ENCODE results near the gene SDCCAG8.
"Not testable (repeated sequence)": the region's sequence is repeated elsewhere in the genome, so short reads cannot be mapped to it uniquely, and the experiment has no call there.

The SDCCAG8 gene

DNA sequence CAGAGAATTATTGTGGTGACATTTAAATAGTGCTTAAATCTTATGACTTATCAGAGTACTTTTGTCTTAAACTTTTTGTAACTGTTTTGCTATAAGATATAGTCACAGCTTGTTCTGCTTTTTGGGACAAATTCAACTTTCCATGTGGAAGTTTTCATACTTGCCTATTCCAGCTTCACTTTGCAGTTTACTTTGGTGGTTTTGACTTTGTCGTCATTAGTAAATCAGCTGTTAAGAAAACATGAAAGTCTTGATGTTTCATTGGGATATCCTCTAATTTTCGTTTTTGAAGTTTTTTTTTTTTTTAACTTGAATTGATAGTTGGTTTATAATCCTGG lies 31.3 kb downstream of the SDCCAG8 start:
- DNase-seq, result no peak

DNA sequence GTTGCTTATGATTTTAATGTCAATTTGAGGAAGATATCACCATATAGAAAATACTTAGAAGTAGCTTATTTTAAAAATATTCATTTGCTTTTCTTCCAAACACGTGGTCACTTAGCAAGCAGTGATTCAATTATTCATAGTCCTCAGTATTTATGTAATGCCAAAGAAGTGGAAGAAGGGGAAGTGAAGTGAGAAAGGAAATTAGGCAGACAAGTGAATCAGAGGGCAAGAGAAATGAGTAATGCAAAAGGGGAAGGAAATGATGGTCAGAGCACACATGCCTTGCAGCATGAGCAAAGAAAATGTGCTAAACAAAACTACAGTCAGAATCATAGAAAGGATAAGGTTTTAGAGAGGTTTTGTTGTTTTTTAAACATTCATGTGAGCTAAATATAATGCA lies 31.8 kb downstream of the SDCCAG8 start:
- DNase-seq, result no peak

GRCh38 chr1:243288062-243288461 lies 32.2 kb downstream of the SDCCAG8 start:
- no peak for DNase-seq

GRCh38 chr1:243291292-243291691 lies 35.5 kb downstream of the SDCCAG8 start:
- no peak for DNase-seq

DNA sequence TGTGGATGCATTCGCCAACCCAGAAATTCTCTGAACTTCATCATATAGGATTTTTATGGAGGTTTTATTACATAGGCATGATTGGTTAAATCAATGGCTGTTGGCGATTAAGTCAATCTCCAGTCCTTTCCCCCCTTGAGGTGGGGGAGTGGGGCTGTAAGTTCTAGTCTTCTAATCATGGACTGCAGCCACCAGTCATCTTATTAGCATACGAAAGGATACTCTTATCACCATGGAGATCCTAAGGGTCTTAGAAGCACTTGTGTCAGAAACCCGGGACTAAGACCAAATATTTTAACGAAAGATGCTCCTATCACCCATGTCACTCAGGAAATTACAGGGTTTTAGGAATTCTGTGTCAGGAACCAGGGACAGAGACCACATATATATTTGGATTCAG lies 36.3 kb downstream of the SDCCAG8 start:
- no peak for DNase-seq

DNA sequence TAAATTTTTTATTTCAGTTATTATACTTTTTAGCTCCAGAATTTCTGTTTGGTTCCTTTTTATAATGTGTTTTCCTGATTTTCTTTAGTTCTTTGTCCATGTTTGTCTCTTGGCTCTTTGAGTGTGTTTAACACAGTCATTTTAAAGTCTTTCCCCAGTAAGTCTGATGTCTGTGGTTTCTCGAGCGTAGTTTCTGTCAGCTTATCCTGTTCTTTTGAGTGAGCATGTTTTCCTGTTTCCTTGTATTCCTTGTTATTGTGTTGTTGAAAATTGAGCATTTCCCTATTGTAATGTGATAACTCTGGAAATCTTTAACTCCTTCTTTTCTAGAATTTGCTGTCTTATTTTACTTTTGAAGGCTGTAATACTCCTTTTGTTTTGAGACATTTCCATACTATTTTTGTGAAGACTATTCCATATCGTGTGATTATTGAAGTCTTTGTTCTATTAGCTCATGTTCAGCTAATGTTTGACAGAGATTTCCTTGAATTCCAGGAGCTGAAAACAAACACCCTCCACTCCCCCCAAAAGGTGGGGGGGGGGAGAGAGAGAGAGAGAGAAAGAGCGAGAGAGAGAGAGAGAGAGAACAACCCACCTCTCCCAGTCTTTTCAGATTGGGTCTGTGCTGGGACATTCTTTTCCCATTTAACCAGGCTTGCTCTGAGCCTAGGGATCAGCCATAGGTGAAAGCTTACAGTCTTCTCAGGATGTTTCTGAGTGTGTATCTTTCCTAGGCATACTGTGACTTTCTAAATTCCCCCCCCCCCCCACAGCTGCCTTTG lies 38.3 kb downstream of the SDCCAG8 start:
- DNase-seq, result no peak

- no peak for DNase-seq
Measured at GRCh38 chr1:243294723-243295121, 38.9 kb downstream of the SDCCAG8 start.

- DNase-seq, result no peak
Measured at GRCh38 chr1:243299069-243299468, 43.2 kb downstream of the SDCCAG8 start.

DNA sequence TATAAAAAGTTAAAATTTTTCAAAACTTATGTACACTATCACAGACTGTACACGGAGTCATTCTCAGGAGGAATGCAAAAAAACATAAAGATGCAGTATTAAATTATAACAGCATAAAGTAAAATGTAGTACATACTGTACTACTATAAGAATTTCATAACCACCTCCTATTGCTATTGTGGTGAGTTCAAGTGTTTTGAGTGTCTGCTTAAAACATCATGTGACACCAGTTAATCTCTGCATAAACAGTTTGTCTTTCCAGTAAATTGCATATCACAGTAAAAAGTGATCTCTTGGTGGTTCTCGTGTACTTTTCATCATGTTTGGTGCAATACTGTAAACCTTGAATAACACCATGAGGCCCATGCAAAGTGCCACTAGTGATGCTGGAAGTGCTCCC lies 45.2 kb downstream of the SDCCAG8 start:
- DNase-seq, result no peak

- DNase-seq, result no peak
Measured at GRCh38 chr1:243311809-243312208, 56.0 kb downstream of the SDCCAG8 start.

DNA sequence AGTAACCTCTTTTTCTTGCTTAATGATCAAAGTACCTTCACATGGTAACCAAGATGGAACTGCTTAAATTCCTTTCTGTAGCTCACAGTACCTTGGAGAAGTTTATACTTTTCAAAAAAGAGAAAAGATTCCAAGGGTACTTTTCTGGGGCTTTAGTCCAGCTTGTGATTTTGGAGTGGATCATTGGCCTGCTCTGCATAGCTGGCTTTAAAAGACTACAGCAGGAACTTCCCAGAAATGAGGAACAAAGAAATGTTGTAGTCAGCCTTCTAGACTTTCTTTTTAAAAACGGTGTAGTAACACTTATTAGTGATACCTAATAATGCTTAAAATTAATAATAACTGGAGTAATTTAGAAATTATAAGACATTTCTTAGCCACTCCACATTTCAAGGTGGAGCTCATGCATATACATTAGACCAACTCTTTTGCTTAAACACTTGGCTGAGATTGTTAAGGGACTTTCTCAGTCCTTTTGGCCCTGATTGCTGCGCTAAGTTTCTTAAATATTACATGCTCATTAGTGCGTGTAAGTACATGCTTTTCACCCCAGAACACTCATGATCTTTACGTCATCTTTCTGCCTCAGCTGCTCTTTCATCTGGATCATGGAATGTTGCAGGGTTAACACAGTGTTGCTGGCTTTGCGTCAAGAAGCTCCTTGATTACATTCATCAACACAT lies 57.3 kb downstream of the SDCCAG8 start:
- no peak for DNase-seq

- no peak for DNase-seq
Measured at GRCh38 chr1:243313635-243314536, 58.0 kb downstream of the SDCCAG8 start.

GRCh38 chr1:243315455-243315854 lies 59.6 kb downstream of the SDCCAG8 start:
- DNase-seq, result no peak

DNA sequence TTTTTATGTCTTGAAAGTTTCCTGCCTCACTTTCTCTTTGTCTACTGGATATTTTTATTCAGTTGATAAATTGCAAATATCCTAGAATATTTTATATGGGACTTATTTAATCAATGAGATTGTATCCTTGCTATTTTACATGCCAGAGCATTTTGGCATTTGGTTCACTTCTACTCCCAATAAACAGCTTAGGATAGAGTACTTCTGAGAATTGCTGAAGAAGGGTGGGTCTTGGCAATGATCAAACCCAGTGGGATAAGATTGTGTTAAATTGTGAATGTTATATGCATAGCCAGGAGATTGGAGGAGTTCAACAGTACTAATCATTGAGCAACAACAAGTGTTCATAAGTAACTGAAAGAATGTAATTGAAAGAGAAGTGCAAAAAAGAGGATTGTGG lies 60.1 kb downstream of the SDCCAG8 start:
- DNase-seq, result no peak

DNA sequence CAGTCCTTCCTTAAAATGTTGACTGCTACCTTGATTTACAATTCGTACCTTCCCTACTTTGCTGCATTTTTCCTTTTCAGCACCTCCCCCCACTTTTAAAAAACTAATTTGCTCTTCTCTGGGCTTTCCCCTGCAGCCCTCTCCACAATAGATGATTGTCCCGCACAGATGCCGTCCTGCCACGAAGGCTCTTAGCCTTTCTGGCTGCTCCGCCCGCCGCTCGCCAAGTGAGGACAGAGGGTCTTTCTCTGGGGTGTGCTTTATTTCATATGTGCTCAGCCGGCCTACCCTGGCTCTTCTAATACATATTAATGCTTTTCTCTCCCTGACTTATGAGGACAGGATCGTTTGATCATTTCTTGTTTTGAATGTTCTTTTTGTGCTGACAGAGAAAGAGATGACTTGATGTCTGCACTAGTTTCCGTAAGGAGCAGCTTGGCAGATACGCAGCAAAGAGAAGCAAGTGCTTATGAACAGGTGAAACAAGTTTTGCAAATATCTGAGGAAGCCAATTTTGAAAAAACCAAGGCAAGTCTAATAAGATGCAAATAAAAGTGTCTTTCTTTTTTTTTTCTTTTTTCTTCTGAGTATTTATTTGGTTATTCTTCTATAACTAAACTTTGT lies 60.6 kb downstream of the SDCCAG8 start:
- no peak for DNase-seq

DNA sequence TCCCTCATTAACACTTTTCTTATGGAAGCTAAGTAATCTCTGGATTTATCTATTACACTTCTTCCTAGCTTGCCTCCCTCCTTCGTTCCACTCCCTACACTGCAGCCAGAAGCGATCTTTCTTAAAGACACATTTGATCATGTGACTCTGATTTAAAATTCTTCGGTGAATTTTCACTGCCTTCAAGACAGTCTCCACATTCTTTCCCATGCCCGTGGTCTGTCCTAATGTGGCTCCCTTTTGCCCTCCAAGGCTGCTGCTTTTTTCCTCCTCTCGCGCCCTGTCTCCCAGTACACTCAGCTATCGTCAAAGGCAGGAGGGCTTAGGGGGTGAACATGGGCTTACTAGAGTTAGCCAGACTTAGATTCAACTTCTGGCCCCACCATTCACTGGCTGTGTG lies 64.4 kb downstream of the SDCCAG8 start:
- no peak for DNase-seq

DNA sequence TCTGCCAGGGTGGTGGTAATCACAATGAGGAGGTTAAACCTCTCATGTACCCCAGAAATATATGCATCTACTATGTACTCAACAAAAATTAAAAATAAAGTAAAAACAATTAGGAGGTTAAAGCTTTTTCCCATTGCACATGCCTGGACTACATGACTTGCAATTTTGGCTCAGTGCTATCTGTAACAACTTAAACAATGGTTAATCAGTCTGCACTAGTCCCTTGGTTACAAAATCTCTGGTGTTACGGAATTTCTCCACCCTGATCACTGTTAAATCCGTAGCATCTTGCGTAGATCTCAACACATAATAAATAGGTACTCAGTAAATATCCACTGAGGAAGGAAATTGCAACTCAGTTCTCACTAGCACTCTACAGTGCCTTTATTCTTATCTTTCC lies 66.5 kb downstream of the SDCCAG8 start:
- no peak for DNase-seq

GRCh38 chr1:243323491-243323890 lies 67.7 kb downstream of the SDCCAG8 start:
- no peak for DNase-seq

DNA sequence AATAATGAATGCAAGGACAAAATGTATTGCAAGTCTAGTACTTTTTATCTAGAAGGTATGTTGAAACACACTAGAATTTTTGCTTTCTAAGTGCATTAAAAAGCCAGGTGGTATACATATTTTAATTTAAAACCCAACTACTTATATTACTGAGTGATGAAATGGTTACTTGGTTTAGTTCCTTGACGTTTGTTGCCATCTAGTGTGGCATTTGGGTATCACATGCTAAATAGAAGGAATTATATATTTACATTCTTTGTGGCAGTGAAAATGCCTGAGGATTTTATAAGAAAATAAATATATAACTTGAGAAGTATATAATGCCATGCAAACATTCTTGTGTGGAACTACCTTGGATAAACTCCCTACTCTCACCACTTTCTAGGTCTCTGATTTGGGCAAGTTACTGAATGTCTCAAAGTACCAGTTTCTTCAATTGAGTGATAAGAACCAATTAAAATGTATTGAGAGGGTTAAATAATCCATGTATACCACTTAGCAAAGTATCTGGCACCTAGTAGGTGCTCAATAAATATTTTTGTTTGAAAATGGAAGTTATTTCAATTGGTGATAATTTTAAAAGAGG lies 69.6 kb downstream of the SDCCAG8 start:
- no peak for DNase-seq

DNA sequence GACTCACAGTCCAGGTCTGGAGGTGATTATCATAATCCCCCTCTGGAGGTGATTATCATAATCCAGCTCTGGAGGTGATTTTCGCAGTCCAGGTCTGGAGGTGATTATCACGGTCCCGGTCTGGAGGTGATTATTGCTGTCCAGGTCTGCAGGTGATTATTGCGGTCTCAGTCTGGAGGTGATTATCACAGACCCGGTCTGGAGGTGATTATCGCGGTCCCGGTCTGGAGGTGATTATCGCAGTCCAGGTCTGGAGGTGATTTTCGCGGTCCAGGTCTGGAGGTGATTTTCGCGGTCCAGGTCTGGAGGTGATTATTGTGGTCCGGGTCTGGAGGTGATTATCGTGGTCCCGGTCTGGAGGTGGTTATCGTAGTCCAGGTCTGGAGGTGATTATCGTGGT lies 76.6 kb downstream of the SDCCAG8 start:
- DNase-seq, result no peak

DNA sequence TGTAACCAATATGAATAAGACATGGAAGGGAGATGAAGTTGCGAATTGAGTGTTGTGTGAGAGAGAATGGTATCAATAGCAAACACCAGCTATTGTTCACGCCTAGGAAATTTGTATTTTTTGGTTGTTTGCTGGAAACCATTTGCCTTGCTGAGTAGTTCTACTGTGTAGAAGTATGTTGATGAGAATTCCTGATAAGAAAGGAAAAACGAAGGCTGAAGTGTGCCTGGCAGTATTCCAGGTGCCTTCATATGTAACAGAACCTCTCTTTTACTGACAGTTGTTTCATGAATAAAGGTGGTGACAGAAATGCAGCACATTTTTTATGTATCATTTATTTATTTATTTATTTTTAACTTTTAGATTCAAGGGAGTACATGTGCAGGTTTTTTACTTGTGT lies 79.5 kb downstream of the SDCCAG8 start:
- DNase-seq, result no peak

- DNase-seq, result no peak
Measured at GRCh38 chr1:243336163-243336562, 80.3 kb downstream of the SDCCAG8 start.

DNA sequence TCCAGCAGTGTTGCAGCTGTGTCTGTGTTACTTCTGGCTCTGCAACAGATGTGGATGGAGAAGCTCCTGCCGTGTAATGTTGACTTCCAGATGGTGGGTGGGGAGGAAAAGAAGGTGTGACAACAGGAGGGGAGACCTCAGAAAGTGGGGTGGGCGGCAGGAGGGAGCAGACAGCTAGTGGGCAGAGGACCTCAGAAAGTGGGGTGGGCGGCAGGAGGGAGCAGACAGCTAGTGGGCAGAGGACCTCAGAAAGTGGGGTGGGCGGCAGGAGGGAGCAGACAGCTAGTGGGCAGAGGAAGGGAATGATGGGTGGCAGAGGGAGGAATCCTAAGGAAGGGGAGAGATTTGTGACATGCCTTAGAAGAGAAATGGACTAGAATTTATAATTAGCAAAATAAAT lies 83.0 kb downstream of the SDCCAG8 start:
- not testable (repeated sequence) for DNase-seq
